ENCODE data around the gene CFAP45.

DNA sequence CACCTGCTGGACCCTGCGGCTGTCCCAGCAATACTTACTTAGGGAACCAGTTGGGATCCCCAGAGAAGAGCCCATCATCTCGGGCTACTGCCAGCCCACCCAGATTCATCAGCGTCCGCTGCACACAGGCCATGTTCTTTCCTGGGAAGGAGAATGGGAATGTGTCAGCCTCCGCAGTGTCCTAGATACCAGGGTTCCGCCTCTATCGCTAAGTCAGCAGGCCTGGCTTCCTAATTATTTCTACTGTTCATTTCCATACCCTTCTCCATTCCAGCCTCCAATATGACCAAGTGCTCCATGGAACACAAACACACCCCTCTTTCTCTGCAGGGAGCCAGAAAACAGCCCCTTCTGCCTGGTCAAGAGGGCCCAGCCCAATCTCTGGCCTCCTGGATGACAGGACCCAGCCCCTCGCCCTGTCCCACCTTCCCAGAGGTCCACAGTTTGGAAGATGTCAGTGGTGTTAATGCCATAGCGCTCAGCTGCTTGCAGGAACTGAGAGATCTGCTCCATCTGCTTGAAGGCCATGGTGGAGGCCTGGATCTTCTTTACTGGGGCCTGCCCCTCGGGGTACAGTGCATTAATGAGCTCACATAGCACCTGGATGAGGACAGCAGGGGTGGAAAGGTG lies 19.4 kb upstream of the CFAP45 start:
- TF ChIP-seq CBX8 (IDR thresholded peaks at IDR 0.05) (no peak), EP300 (IDR thresholded peaks at IDR 0.05) (no peak), JUN (IDR thresholded peaks at IDR 0.05) (no peak), POLR2A (IDR thresholded peaks at IDR 0.05; ENCODE audit: low read length) (no peak)
- TF ChIP-seq, protein P1, sequence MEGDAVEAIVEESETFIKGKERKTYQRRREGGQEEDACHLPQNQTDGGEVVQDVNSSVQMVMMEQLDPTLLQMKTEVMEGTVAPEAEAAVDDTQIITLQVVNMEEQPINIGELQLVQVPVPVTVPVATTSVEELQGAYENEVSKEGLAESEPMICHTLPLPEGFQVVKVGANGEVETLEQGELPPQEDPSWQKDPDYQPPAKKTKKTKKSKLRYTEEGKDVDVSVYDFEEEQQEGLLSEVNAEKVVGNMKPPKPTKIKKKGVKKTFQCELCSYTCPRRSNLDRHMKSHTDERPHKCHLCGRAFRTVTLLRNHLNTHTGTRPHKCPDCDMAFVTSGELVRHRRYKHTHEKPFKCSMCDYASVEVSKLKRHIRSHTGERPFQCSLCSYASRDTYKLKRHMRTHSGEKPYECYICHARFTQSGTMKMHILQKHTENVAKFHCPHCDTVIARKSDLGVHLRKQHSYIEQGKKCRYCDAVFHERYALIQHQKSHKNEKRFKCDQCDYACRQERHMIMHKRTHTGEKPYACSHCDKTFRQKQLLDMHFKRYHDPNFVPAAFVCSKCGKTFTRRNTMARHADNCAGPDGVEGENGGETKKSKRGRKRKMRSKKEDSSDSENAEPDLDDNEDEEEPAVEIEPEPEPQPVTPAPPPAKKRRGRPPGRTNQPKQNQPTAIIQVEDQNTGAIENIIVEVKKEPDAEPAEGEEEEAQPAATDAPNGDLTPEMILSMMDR (IDR thresholded peaks at IDR 0.05): no peak
- TF ChIP-seq, protein P2, sequence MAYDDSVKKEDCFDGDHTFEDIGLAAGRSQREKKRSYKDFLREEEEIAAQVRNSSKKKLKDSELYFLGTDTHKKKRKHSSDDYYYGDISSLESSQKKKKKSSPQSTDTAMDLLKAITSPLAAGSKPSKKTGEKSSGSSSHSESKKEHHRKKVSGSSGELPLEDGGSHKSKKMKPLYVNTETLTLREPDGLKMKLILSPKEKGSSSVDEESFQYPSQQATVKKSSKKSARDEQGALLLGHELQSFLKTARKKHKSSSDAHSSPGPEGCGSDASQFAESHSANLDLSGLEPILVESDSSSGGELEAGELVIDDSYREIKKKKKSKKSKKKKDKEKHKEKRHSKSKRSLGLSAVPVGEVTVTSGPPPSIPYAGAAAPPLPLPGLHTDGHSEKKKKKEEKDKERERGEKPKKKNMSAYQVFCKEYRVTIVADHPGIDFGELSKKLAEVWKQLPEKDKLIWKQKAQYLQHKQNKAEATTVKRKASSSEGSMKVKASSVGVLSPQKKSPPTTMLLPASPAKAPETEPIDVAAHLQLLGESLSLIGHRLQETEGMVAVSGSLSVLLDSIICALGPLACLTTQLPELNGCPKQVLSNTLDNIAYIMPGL (CRISPR knock-in tag; IDR thresholded peaks at IDR 0.05; ENCODE audit: borderline replicate concordance): no peak
- TF ChIP-seq, protein P3, sequence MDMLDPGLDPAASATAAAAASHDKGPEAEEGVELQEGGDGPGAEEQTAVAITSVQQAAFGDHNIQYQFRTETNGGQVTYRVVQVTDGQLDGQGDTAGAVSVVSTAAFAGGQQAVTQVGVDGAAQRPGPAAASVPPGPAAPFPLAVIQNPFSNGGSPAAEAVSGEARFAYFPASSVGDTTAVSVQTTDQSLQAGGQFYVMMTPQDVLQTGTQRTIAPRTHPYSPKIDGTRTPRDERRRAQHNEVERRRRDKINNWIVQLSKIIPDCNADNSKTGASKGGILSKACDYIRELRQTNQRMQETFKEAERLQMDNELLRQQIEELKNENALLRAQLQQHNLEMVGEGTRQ (IDR thresholded peaks at IDR 0.05): no peak
